ENCODE results near the gene KTN1.

DNA sequence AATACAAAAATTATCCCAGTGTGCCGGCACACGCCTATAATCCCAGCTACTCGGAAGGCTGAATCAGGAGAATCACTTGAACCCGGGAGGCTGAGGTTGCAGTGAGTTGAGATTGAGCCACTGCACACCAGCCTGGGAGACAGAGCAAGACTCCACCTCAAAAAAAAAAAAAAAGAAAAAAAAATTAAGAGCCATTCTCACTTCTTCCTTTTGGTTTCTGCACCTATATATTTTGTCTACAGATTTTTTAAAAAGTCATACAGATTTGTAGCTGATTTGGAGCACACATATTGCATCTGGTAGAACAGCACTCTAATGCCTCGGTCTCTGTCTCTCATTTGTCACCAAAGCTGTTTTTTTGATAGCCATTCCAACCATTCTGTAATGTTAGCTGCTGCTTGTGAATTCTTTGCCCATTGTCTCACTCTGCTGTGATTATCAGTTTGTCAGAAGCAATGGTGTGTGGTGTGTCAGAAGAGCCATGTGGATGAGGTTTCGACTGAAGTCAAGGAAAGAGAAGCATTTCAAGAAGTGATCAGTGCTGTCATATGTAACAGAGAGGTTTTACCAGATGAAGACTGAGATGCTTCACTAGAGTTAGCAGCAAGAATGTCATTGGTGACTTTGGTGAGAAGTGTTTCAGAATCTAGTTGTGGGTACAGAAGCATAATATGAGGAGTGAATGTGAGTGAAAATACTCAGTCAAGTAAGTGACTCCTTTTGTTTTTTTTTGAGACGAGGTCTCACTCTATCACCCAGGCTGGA lies 8.7 kb upstream of the KTN1 start:
- TF ChIP-seq, protein P1, sequence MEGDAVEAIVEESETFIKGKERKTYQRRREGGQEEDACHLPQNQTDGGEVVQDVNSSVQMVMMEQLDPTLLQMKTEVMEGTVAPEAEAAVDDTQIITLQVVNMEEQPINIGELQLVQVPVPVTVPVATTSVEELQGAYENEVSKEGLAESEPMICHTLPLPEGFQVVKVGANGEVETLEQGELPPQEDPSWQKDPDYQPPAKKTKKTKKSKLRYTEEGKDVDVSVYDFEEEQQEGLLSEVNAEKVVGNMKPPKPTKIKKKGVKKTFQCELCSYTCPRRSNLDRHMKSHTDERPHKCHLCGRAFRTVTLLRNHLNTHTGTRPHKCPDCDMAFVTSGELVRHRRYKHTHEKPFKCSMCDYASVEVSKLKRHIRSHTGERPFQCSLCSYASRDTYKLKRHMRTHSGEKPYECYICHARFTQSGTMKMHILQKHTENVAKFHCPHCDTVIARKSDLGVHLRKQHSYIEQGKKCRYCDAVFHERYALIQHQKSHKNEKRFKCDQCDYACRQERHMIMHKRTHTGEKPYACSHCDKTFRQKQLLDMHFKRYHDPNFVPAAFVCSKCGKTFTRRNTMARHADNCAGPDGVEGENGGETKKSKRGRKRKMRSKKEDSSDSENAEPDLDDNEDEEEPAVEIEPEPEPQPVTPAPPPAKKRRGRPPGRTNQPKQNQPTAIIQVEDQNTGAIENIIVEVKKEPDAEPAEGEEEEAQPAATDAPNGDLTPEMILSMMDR (IDR thresholded peaks at IDR 0.05) = no peak
- TF ChIP-seq POLR2A (IDR thresholded peaks at IDR 0.05) = no peak

Measured in ovary (tissue), 3 donors.